Neural progenitor cell (in vitro differentiated cells): Measurements from ENCODE around the gene SLC25A40.

ENCODE experiments used
- EZH2 ChIP-seq: fragments of 200-600 bp; sonication (generic); IDR thresholded peaks from 2 replicates; pipeline ENCODE4 v1.6.1; 2017; ENCODE audit warnings: antibody characterized with exemption, mild to moderate bottlenecking, moderate library complexity
- EZH2phosphoT487 ChIP-seq: fragments of 200-600 bp; sonication (generic); IDR thresholded peaks from 2 replicates; pipeline ENCODE4 v1.6.1; 2017; ENCODE audit warnings: antibody characterized with exemption
- TF ChIP-seq, protein P1 (sequence below): fragments of 200-600 bp; sonication (generic); IDR thresholded peaks from 2 replicates; pipeline ENCODE4 v1.5.1; 2017; ENCODE audit warnings: antibody characterized with exemption, mild to moderate bottlenecking

DNA sequence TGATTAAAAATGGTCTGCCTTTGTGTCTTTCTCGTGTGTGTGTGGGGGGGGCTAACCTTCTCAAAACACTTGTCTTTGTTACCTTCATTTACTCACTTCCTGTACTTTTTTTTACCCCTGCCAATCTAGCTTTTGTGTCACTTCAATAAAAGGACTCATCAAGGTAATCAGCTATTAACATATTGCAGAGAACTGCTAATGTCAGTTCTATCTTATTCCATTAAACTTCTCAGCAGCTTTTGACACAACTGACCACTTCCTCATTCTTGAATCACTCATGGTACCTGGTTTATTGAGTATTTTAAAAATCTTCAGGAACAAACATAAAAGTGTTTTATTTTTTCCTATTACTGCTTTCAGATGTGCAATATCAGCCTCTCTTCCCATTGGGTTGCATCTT, 59.8 kb downstream of the SLC25A40 start:
- TF ChIP-seq, protein P1, sequence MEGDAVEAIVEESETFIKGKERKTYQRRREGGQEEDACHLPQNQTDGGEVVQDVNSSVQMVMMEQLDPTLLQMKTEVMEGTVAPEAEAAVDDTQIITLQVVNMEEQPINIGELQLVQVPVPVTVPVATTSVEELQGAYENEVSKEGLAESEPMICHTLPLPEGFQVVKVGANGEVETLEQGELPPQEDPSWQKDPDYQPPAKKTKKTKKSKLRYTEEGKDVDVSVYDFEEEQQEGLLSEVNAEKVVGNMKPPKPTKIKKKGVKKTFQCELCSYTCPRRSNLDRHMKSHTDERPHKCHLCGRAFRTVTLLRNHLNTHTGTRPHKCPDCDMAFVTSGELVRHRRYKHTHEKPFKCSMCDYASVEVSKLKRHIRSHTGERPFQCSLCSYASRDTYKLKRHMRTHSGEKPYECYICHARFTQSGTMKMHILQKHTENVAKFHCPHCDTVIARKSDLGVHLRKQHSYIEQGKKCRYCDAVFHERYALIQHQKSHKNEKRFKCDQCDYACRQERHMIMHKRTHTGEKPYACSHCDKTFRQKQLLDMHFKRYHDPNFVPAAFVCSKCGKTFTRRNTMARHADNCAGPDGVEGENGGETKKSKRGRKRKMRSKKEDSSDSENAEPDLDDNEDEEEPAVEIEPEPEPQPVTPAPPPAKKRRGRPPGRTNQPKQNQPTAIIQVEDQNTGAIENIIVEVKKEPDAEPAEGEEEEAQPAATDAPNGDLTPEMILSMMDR = no peak
- TF ChIP-seq EZH2 (no peak), EZH2phosphoT487 (no peak)
